Uterus (tissue), 4 donors: ENCODE measurements around the gene GLB1L. TPM values are rescaled to one million over a fixed set of nuclear protein-coding genes. Genes with fewer than 3 reads are reported as not detected.
"Not testable (repeated sequence)": the region's sequence is repeated elsewhere in the genome, so short reads cannot be mapped to it uniquely, and the experiment has no call there.

Experiments used
- DNase-seq, 2 donors: peaks; one replicate each; pipeline ENCODE4 v3.0.0-alpha.2; 2019 to 2020
- H3K27ac ChIP-seq, 2 donors: fragments of 200-600 bp; sonication (generic); 1 replicate in 1 of 2; 2 replicates in 1 of 2; pipeline ENCODE4 v1.5.1; 2016 to 2018
- H3K27me3 ChIP-seq, 2 donors: fragments of 200-600 bp; sonication (generic); one replicate each; pipeline ENCODE4 v1.5.1; 2018 to 2019; ENCODE audit warnings: control low read depth in 1 of 2
- H3K36me3 ChIP-seq, 2 donors: fragments of 200-600 bp; sonication (generic); one replicate each; pipeline ENCODE4 v1.5.1; 2019; ENCODE audit warnings: control low read depth in 1 of 2
- H3K4me1 ChIP-seq, 2 donors: fragments of 200-600 bp; sonication (generic); one replicate each; pipeline ENCODE4 v1.5.1; 2018 to 2019; ENCODE audit warnings: control low read depth in 1 of 2
- H3K4me3 ChIP-seq, 2 donors: fragments of 200-600 bp; sonication (generic); 1 replicate in 1 of 2; 2 replicates in 1 of 2; pipeline ENCODE4 v1.5.1; 2018 to 2019; ENCODE audit warnings: mild to moderate bottlenecking in 1 of 2
- H3K9me3 ChIP-seq, 2 donors: fragments of 200-600 bp; sonication (generic); one replicate each; pipeline ENCODE4 v1.5.1; 2019; ENCODE audit warnings: control low read depth in 1 of 2
- POLR2A ChIP-seq, 2 donors: fragments of 450-650 bp; IDR thresholded peaks; one replicate each; pipeline ENCODE4 v1.6.1; 2016; ENCODE audit warnings: antibody characterized with exemption in 2 of 2, mild to moderate bottlenecking in 1 of 2, moderate library complexity in 1 of 2
- intact Hi-C: fragments of 100-400 bp; cut with DNase I; formaldehyde crosslinking; loops from one replicate; pipeline ENCODE4 v1.15.1; 2023; ENCODE audit warnings: low total_unique reads
- total RNA-seq, 4 donors: library from RNA; depleted of rRNA in 3 of 4; stranded (reverse); fragments of >200 nt in 3 of 4; gene quantifications; one replicate each; pipeline versions ENCODE4 v1.1.0 to v1.2.4, GENCODE V29; 2014 to 2023
- TF ChIP-seq, protein P1 (sequence below), 4 experiments: fragments of 200-600 bp in 2 of 4; fragments of 450-650 bp in 2 of 4; sonication (generic) in 2 of 4; IDR thresholded peaks; one replicate each; pipeline ENCODE4 v1.5.1; 2016 to 2019; ENCODE audit warnings: antibody characterized with exemption in 4 of 4, mild to moderate bottlenecking in 2 of 4, moderate library complexity in 1 of 4
- donor health status: DM: yes; HTN: yes; CAD: no.

The GLB1L gene
- total RNA-seq, 4 donors from 2014 or later = 8.2 to 20.7 (median 10.9) TPM

DNA sequence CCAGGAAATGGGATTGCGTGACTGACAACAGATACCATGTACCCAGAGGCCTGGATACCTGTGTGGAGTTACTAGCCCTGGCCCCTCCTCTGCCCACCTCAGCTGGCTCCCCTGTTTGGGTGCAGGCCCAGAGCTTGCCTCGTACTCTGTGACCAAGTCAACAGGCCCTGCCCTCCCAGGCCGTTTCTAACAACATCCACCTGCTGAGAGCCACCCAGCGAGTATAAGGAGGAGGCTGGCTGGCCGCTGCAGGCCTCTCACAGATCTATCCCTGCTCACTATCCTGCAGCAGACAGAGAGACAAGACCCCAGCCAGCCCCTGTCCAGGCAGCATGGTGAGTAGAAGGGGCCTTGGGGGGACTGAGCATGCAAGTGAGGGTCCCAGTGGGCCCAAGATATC is 21.0 kb upstream of the GLB1L start:
- no peak overlapping the region for H3K4me3 ChIP-seq
- no peak overlapping the region for H3K27ac ChIP-seq
- no peaks in the 10 kb centered on the region for H3K27me3 ChIP-seq
- TF ChIP-seq, protein P1, sequence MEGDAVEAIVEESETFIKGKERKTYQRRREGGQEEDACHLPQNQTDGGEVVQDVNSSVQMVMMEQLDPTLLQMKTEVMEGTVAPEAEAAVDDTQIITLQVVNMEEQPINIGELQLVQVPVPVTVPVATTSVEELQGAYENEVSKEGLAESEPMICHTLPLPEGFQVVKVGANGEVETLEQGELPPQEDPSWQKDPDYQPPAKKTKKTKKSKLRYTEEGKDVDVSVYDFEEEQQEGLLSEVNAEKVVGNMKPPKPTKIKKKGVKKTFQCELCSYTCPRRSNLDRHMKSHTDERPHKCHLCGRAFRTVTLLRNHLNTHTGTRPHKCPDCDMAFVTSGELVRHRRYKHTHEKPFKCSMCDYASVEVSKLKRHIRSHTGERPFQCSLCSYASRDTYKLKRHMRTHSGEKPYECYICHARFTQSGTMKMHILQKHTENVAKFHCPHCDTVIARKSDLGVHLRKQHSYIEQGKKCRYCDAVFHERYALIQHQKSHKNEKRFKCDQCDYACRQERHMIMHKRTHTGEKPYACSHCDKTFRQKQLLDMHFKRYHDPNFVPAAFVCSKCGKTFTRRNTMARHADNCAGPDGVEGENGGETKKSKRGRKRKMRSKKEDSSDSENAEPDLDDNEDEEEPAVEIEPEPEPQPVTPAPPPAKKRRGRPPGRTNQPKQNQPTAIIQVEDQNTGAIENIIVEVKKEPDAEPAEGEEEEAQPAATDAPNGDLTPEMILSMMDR (IDR thresholded peaks at IDR 0.05) = no peak
- TF ChIP-seq POLR2A (IDR thresholded peaks at IDR 0.05) = no peak
- H3K4me1 ChIP-seq = no peaks in the 10 kb centered on the region
- no peaks in the 10 kb centered on the region for H3K9me3 ChIP-seq
- H3K36me3 ChIP-seq = no peaks in the 10 kb centered on the region
- DNase-seq = no peak
- intact Hi-C loops = no loop called here

DNA sequence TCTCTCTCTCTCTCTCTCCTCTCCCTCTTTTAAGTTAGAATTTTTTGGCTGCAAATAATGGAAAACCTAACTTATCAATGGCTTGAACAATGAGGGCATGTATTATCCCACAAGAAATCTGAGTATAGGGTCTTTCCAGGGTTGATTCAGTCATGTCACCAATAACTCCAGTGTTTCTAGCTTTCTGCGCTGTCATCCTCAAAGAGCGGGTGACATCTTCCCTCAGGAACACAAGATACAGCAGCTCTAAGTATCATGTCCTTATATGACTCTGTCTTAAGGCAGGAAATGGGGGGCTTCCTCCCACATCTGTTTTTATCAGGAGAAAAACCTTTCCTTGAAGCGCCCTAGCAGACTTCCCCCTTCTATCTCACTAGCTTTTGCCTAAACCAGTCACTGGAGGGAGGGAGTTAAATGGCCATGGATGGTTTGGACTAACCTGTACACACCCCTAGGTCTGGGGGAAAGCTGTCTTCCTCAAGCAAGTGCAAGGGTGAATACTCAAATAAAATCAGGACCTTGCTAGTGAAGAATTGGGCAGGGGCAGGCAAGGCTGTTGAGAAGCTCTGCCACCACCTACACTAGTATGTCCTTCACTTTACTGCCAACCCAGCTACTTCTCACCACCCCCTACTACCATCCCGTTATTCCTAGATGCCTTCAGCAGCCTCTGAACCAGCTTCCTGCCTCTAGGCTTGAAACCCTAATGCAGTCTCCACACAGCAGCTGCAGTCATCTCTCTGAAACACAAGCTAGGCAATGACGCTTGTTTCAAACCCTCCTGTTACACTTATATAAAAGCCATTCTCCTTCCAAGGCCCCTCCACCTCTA is 16.0 kb upstream of the GLB1L start:
- no peak for TF ChIP-seq POLR2A (IDR thresholded peaks at IDR 0.05)
- TF ChIP-seq, protein P1 (IDR thresholded peaks at IDR 0.05) = no peak
- Histone ChIP-seq H3K9me3 (no peaks in the 10 kb centered on the region), H3K27ac (no peak overlapping the region), H3K4me1 (no peaks in the 10 kb centered on the region), H3K36me3 (no peaks in the 10 kb centered on the region), H3K27me3 (no peaks in the 10 kb centered on the region), H3K4me3 (no peak overlapping the region)
- no peak for DNase-seq
- intact Hi-C loops = no loop called here

DNA sequence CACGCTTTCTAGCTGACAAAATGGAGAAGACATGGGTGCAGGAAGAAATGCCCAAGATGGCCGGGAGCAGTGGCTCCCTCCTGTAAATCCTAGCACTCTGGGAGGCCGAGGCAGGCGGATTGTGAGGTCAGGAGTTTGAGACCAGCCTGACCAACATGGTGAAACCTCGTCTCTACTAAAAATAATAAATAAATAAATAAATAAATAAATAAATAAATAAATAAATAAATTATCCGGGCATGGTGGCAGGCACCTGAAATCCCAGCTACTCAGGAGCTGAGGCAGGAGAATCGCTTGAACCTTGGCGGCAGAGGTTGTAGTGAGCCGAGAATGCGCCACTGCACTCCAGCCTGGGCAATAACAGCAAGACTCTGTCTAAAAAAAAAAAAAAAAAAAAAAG is 13.7 kb upstream of the GLB1L start:
- H3K4me1 ChIP-seq, intact Hi-C loops, H3K9me3 ChIP-seq, H3K4me3 ChIP-seq, H3K27ac ChIP-seq, DNase-seq, H3K36me3 ChIP-seq: not testable (repeated sequence)
- peaks cover 0 to 17% of the 10 kb centered on the region in 2 donors for H3K27me3 ChIP-seq

DNA sequence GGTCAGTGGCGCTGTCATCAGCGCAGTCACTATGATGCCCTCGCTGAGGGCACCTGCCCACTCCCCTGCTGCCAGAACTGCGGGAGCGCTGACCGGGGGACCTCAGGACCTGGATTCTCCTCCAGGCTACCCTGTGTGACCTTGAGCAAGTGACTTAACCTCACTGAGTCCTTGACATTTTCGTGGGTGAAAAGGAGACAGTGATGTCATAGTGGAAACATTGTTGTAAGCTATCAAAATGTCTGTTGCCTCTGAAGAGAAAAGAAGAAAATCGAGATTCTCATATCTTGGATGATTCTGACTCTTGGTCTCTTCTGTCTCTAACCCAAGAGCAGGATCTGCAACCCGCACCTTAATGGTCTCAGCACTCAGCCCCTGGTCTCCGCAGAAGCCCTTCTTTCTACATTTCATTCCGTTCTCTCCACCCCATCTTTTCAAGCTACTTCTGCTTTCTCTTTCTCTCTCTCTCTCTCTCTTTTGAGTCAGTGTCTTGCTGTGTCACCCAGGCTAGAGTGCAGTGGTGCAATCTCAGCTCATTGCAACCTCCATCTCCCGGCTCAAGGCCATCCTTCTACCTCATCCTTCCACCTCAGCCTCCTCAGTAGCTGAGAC is 9.5 kb upstream of the GLB1L start:
- no peaks in the 10 kb centered on the region for H3K36me3 ChIP-seq
- intact Hi-C loops = no loop called here
- DNase-seq = no peak
- no peaks in the 10 kb centered on the region for H3K4me1 ChIP-seq
- H3K27me3 ChIP-seq = peaks cover 0 to 17% of the 10 kb centered on the region in 2 donors
- peak overlapping the region; percentile 55 to 56 for H3K4me3 ChIP-seq
- peak overlapping the region in 1 of 2 donors; percentile 67 for H3K27ac ChIP-seq
- no peaks in the 10 kb centered on the region for H3K9me3 ChIP-seq
- no peak for TF ChIP-seq POLR2A (IDR thresholded peaks at IDR 0.05)
- TF ChIP-seq, protein P1 (IDR thresholded peaks at IDR 0.05) = no peak

DNA sequence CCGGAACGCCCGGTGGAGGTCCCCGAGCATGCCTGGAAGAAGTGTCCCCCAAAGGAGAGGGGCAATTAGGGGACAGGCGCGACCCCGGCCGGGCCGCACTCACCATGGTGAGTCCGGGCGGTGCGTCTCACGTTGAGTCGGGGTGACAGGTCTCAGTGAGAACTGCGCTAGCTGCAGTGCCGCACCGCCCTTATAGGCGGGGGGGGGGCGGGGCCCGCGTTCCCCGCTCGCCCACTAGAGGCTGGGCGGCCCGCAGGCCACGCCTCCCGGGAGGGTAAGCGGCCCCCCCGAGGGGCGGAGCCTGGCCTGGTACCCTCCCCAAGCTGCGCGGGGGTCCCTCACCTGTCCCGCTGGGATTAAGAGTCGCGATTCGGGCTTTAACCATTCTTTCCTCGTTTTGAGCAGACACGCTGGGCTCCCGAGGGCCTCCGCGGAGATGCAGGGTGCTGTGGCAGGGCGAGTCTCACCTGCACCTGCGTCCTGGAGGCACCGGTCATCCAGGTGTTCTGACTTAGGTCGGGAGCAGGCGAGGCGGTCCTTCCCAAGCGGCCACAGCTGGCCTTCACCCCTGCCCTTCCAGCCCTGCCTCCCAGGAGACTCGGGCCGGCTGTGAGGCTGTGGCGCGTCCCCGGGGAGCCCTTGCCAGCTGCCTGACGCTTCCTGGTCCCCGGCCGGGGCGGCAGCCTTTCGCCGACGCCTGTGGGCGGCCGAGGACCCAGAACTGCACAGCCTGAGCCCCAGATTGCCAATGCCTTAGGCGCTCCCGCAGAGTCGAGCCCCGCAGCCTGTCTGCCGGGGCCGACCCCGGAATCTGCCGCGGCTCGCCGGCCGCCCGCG is 8.7 kb upstream of the GLB1L start, which contains the start of gene TUBA4A:
TSS of gene TUBA4A (minus strand) at position 166 of the 837 bp plus-strand sequence. CDS start at position 106, 60 bp downstream.
- H3K4me3 ChIP-seq = peak within 1 kb of the TSS; percentile 55 to 56
- TF ChIP-seq, protein P1 (IDR thresholded peaks at IDR 0.05) = peak in 3 of 4 experiments; percentile 27 to 35 (median 28)
- TF ChIP-seq POLR2A (IDR thresholded peaks at IDR 0.05) = peak; percentile 88 to 97
- peak; percentile 72 to 73 for DNase-seq
- peaks cover 0 to 7% of the 10 kb centered on the region in 2 donors for H3K4me1 ChIP-seq
- H3K27me3 ChIP-seq = peaks cover 0 to 17% of the 10 kb centered on the region in 2 donors
- H3K27ac ChIP-seq = peak within 1 kb of the TSS; percentile 15 to 67
- no peaks in the 10 kb centered on the region for H3K9me3 ChIP-seq
- H3K36me3 ChIP-seq = no peaks in the 10 kb centered on the region
- intact Hi-C loops = no loop called here
